HG03066 (cell line): ENCODE results near the gene ARGLU1.
"Not testable (repeated sequence)": the region's sequence is repeated elsewhere in the genome, so short reads cannot be mapped to it uniquely, and the experiment has no call there.

Source experiments
- ATAC-seq: cut with Tn5 transposase; IDR thresholded peaks from one replicate; pipeline ENCODE4 v1.9.1; 2021; ENCODE audit warnings: low read depth; ENCODE audit not compliant: unreplicated experiment

The ARGLU1 gene, protein sequence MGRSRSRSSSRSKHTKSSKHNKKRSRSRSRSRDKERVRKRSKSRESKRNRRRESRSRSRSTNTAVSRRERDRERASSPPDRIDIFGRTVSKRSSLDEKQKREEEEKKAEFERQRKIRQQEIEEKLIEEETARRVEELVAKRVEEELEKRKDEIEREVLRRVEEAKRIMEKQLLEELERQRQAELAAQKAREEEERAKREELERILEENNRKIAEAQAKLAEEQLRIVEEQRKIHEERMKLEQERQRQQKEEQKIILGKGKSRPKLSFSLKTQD

DNA sequence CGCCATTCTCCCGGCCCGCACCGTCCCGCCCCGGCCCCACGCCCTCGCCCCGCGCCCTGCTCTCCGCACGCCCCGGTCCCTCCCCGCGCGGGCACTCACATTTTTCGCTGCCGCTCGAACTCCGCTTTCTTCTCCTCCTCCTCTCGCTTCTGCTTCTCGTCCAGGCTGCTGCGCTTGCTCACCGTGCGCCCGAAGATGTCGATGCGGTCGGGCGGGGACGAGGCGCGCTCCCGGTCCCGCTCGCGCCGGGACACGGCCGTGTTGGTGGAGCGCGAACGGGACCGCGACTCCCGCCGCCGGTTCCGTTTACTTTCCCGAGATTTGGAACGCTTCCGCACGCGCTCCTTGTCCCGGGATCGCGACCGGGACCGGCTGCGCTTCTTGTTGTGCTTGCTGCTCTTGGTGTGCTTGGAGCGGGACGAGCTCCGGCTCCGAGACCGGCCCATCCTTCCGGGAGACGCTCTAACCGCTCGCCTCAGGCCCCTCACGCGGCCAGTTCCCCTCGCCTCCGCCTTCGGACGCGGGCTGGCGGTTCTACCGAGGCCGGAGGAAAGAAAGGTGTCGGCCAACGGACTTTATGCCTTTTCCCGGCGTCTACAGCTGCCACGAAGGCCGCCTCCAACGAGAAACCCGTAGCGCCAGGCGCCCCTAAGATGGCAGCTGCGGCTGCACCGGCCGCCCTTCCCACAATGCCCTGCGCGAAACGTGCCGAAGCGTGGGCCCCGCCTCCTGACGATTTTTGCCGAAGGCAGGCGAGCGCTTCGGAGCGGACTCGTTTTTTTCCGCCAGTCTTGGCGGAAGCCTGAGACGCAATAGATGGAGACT lies at the start of gene ARGLU1:
TSS of gene ARGLU1 (minus strand) at position 664 of the 825 bp plus-strand sequence. CDS start at position 446, 218 bp downstream.
- peak; percentile 59 for ATAC-seq

DNA sequence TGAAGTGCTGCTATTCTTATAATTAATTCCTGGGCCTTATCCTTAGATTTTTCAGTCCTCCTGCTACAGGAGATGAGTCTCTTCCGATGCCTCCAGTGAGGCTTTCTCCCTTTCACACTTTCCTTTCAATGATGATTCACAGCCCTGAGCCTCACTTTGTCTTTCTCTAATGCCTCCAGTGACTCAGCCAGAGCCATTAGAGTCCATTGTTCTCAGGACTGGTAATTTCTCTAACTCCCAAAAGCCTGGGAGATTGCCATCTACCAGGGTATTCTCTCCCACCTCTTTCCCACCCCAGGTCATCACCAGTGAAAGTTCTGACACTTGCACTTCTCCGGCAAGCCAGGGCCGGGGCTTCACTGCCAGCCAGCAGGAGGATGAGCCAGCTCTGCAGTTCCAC lies 49.6 kb upstream of the ARGLU1 start:
- ATAC-seq: no peak

DNA sequence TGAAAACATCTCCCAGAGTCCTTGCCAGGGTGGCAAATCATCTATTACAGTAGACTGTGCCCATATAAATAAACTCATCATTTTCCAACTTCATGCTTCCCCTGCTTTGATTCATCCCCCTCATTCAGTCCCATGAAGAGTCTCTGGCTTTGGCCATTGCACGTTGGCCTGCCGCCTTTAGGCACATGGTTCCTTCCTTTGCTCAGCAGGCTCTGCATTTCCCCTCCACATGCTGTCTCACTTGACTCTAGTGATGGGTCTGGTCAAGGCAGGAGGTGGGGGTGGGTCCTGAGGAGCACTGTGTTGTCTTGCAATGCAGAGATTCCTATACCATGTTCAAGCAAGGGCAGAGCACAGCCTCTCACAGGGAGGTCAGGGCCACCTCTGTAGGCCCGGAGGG lies 48.8 kb upstream of the ARGLU1 start:
- no peak for ATAC-seq

DNA sequence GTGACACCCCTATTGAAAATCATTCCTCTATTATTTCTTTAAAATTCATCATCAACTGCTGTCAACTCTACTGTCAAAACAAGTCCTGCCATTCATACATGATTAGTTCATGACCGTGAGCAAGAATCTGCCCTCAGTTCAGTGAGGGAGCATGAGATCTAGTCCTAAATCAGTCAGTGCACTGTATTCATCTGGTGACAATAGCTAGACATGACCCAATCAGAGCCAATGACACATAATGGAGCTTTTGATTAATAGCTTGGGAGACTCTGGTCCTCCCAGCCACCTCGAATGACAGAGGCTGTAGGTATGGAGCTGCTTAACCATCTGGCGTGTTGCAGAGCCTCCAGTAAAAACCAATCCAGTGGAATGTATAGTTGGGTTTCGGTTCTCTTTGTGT lies 46.9 kb upstream of the ARGLU1 start:
- no peak for ATAC-seq

DNA sequence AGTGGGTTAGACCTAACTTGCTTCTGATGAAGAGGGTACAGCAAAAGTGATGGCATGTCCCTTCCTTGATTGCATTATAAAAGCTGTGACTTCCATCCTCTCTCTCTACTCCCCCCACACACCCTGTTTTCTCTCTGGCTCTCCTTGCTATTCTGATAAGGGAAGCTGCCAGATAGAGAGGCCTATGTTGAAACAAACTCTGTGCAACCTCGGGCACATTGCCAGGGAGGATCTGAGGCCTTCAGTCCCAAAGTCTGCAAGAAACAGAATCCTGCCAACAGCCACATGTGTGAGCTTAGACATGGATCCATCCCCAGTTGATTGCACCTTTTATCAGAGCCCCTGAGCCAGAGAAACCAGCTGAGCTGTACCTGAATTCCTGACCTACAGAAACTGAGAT lies 44.8 kb upstream of the ARGLU1 start:
- ATAC-seq: no peak

DNA sequence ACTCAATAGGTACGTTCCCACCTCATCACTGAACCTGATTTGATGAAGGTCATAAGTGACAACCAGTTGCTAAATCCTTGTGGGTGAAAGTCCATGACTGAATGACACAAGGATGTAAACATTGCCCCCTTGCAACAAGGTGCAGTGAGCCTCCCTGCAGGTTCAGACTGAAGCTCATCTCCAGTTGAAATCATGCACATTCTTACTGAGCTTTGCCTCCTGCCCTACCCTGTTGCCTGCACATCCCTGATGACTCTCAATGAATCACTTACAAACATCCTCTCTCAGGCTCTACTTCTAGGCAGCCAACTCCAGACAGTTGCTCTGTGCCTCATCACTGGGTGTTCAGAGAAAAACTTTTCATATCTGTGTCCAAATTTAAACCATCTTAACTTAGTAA lies 42.5 kb upstream of the ARGLU1 start:
- no peak for ATAC-seq

DNA sequence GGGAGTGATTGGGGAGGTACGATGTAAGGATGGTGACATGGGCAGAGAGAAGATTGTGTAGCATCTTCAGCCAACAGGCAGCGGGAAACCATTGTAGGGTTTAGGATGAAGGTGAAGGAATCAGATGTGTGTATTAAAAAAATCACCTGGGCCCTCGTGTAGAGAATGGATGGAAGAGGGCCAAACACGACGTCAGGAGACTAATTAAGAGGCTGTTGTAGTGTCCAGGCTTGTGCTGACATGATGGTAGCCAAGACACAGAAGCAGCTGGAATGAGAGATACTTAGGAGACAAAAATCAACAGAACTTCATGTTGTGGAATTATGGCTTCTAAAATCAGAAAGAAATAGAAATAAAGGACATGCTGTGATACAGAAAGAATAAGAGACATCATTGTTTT lies 41.2 kb upstream of the ARGLU1 start:
- ATAC-seq: no peak

DNA sequence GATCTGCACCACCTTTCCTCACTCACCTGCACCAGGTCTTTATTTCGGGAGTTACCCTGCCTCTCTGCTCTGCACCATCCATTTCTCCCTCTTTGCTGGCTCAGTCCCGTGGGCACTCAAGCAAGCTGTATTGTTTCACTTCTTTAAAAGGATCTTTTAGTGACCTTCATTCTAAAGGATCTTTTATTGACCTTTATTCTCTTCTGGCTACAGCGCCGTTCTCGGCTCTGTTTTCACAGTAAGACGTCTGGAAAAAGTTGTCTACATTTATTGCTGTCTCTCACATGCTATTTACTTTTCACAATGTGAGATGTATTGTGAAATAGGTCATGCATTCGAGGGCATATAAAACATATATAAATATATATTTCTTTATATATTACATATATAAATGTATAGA lies 35.6 kb upstream of the ARGLU1 start:
- ATAC-seq: no peak

DNA sequence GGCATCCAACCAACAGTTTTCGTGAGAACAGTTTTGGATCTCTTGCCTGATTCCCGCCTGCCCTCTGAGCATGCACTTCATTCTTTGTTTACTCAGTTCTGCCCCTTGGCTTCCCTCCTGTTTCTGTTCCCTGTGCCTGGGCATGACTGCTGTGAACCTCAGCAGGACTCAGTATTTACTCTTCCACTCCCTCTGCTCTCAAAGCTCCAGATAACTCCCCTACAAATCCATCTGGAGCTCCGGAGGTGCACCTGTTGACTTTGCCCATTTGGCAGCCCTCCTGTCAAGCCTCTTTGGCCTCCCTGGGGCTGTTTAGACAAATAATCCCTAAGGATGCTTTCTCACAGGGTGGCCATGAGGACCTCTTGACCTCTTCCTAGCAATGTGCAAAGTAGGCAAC lies 34.2 kb upstream of the ARGLU1 start:
- ATAC-seq: no peak

DNA sequence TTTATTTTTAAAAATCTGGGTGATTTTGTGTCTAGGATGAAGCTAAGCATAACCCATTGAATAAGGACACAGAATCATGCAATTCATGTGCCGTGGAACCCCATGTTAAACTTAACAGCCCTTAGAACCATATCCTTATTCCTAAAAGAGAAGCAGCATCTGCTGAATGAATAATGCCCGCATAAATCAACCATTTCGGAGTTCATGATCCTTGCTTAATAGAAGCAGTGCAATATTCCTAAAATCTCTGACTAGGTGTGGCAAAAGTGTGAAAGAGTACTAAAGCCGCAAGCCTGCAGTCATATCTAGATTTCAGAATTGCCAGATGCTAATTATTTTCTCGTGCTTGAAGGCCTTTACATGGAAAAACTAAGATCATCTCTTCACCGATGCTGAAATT lies 33.6 kb upstream of the ARGLU1 start:
- ATAC-seq: no peak

DNA sequence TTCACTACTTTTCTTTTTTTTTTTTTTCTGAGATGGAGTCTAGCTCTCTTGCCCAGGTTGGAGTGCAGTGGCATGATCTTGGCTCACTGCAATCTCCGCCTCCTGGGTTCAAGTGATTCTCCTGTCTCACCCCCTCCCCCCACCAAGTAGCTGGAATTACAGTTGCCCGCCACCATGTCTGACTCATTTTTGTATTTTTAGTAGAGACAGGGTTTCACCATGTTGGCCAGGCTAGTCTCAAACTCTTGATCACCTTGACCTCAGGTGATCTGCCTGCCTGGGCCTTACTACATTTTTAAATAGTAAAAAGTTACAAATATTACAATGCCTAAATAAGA lies 32.8 kb upstream of the ARGLU1 start:
- ATAC-seq: not testable (repeated sequence)

DNA sequence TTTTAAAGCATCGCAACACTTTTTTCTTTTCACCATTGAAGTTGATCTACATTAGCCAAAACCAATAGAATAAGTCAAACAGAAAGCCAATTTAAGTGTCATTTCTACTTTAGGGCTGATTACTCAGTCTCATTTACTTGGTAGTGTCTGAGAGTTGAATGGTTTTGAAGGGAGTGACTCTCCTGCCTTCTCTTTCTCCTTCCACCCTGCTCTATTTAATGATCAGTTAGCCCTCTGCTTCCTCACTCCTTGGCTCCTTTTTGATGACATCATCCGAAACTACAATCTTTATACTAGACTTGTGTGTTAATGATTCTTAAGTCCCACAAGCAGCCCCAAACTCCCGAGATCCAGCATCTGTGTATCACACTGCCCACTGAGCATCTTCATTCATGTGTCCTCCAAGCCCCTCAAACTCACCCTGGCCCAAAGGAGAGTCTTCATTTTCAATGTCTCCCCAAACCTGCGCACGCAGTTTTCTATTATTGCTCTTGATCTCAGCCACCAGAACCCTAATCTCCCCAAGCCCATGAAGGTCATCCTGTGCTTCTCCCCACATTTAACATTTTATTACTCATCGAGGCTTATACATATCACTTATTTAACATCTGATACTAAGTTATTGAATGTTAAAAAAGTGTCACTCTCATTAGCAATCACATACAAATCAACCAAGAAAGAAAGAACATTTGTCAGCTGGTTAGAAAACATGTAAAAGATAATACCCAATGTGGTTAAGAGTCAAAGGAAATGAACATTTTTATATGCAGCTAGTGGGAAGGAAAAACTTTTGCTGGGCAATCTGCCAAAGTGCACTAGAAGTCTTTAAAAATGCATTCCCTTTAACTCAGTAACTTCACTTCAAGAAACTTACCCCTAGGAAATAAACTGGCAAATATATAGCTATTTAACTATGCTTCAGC lies 32.2 kb upstream of the ARGLU1 start:
- ATAC-seq: no peak

DNA sequence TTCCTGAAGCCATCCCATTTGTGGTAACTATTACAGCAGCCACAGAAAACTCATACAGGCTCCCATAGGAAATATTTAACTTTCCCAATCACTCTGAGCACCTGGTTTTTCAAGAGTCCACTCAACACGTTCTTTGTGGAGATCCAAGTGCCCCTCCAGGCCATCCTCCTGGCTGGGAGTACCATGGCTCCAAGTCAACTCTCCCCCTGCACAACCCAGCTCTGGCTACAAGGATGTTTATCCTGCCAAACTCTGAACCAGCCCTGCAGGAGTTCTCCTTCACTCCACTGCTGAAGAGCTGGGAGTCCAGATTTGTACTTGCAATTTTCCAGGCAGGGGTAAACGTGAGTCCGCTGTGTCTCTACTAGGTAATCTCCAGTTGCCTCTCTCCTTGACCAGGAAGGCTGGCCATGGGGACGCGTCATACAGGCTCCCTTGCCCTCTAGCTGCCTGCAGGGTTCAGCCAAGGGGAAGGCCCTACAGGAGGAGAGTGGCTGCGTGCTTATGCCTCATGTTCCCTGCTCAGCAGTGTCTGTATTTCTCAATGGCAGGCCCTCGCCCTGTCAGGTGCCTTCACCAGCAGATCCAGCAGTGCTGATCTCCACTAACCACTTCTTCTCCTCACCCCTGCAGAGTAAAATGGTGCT lies 29.9 kb upstream of the ARGLU1 start:
- no peak for ATAC-seq

DNA sequence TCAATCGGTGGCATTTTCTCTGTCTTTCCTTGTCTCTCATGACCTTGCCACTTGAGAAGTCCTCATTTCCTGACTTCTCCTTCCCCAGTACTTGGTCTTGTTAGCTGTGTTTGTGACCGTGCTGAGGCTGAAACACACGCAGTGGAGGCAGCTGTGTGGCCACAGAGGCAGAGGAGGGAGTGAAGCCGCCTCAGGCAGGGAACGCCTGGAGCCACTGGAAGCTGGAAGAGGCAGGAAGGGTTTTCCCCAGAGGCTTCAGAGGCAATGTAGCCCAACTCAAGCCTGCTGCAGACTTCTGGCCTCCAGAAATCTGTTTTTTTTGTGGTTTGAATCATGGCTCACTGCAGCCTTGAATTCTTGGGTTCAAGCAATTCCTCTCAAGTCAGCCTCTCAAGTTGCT lies 29.2 kb upstream of the ARGLU1 start:
- ATAC-seq: no peak

DNA sequence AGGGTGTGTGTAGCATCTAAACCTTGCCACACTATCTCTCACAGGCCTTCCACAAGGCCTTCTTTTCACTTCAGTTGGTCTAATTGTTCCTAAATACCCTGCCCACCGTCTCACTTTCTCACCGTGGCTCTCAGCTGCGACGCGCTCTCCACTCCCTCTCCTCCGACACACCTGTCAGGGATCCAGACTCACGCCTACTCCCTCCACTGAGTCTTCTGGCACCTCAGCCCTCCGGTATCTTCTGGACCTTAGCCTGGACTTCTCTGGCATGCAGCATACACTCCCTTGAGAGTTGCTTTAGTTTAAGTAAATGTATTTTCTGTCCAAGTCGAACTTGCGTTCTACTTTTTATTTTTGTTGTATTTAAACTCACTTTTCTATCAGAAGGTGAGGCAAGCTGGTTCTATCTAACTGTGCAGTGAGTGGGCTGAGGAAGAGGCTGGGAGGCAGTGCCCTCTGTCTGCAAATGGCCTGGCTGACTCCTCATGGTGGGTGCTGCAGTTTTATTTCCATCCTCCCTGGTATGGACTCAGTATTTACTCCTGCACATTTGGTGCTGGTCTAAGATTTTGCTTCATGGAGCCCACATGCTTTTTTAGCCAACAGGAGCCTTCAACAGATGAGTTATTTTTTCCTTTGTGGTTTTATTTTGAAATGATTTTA lies 28.5 kb upstream of the ARGLU1 start:
- no peak for ATAC-seq

DNA sequence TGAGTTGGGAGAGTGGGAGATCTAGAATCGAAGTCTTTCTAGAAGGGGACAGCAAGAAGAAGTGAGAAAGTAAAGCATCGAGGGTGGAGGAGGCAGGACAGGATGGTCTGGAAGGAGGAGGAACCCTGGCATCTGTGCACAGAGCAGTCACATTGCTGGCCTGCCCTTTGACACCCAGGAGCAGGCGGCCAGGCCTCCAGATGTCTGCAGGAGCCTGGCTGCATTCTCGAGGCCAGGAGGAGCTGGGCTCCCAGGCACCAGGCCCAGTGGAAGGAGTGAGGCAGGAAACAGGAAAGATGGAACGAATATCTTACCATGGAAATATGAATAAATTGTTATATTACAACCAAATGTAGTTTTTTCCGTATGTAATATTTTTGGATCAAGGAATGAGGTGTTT lies 27.7 kb upstream of the ARGLU1 start:
- no peak for ATAC-seq

DNA sequence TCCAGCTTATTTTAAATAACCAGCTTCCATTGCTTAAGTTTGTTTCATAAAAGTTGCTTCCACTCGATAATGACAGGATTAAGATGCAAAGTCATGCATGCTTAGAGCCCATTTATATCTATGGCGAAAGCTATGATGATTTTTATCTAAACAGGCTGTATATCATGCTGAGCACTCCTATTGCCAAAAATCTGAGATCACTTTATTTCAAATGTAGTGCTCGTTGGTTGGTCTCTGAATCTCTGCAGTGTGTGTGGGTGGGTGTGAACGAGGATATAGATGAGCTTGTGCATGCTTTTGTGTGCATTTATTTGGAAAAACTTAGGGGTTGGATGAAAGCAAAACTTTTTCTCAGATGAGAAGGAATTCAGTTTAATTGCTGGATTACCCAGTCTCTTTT lies 27.0 kb upstream of the ARGLU1 start:
- ATAC-seq: no peak

DNA sequence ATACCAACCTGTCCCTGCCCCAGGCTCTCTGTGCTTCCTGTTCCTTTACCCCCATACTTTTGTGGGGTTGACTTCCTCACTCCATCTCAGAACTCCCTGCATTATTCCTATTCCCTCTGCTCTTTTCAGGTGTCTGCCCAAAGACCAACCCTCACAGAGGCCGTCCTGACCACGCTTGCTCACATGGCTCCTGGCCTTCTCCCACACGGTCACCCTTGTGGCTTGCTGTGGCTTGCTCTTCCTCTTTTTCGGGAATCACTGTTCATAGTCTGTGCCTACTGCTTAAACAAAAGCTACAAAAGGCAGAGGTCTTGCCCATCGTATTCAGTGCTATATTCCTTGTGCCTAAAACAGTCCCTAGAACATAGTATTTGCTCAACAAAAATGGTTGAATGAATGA lies 25.2 kb upstream of the ARGLU1 start:
- no peak for ATAC-seq

DNA sequence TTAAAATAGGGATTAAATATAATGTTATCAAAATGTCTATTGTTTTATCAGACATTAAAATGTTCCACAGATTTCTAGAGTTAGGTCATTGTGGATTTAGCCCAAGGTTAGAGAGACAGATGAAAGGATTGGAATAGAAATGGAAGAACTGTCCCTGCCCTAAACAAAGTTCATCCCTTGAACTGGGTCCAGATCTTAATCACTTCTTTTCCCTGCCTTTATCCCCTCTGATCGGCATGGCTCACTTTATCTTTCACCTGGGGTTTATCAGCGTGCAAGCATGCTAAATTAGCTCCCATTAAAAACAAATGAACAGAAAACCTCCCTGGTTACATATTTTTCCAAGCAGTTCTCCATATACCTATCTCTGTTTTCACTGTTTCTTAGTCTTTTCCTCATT lies 23.4 kb upstream of the ARGLU1 start:
- ATAC-seq: no peak

DNA sequence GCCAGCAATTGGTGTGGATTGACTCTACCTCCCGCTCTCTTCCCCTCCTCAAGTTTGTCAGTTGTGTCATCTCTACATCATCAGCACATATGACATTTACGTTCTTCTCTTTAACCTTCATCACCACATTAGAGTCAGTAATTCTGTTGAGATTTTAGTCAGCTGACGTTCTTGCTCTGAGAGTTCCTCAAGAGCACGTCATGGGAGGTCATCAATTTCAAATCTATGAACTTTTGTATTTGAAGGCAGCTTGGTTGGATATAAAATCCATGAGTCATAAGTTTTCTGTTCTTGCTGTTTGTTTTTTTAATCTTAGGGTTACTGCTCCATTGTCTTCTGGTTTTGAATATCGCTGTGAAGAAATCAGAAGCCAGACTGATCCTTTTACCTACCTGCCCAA lies 21.8 kb upstream of the ARGLU1 start:
- ATAC-seq: no peak
